Measurements from ENCODE around the gene TNFRSF12A. TPM values are rescaled to one million over a fixed set of nuclear protein-coding genes. Genes with fewer than 3 reads are reported as not detected.

Gene TNFRSF12A
- polyA plus RNA-seq, 3 donors from 2014 or later: 1.2 to 1.4 (median 1.4) TPM

- no peak overlapping the region for H3K27ac Mint-ChIP-seq
- H3K27me3 Mint-ChIP-seq (ENCODE audit: low read depth in 3 of 3): no peaks in the 10 kb centered on the region
- H3K9me3 Mint-ChIP-seq: no peaks in the 10 kb centered on the region
Observed at GRCh38 chr16:2992383-2993081, 27.6 kb upstream of the TNFRSF12A start.

GRCh38 chr16:2996298-2996697, 23.9 kb upstream of the TNFRSF12A start:
- no peak overlapping the region for H3K27ac Mint-ChIP-seq
- no peaks in the 10 kb centered on the region for H3K36me3 Mint-ChIP-seq
- no peak overlapping the region for H3K4me3 Mint-ChIP-seq
- H3K4me1 Mint-ChIP-seq: no peaks in the 10 kb centered on the region
- no peaks in the 10 kb centered on the region for H3K9me3 Mint-ChIP-seq
- DNase-seq: no peak
- no peaks in the 10 kb centered on the region for H3K27me3 Mint-ChIP-seq (ENCODE audit: low read depth in 3 of 3)

More at GRCh38 chr16:2992383-2993081, 27.6 kb upstream of the TNFRSF12A start:
- H3K4me1 Mint-ChIP-seq: no peaks in the 10 kb centered on the region
- DNase-seq: no peak
- no peaks in the 10 kb centered on the region for H3K36me3 Mint-ChIP-seq
- H3K4me3 Mint-ChIP-seq: no peak overlapping the region

GRCh38 chr16:2999929-3000328, 20.2 kb upstream of the TNFRSF12A start:
- Mint-ChIP-seq H3K4me3 (no peak overlapping the region), H3K36me3 (no peaks in the 10 kb centered on the region), H3K27me3 (ENCODE audit: low read depth in 3 of 3) (peaks cover 0 to 7% (median 5%) of the 10 kb centered on the region in 3 donors), H3K4me1 (peaks cover 0 to 7% of the 10 kb centered on the region in 2 donors), H3K9me3 (no peaks in the 10 kb centered on the region), H3K27ac (no peak overlapping the region)
- DNase-seq: no peak

- peak overlapping the region in 1 of 6 donors; percentile 28 for H3K27ac Mint-ChIP-seq
- H3K9me3 Mint-ChIP-seq: no peaks in the 10 kb centered on the region
- peaks cover 0 to 7% of the 10 kb centered on the region in 2 donors for H3K4me1 Mint-ChIP-seq
- H3K27me3 Mint-ChIP-seq (ENCODE audit: low read depth in 3 of 3): peaks cover 0 to 9% (median 5%) of the 10 kb centered on the region in 3 donors
- no peak overlapping the region for H3K4me3 Mint-ChIP-seq
- DNase-seq: no peak
- H3K36me3 Mint-ChIP-seq: no peaks in the 10 kb centered on the region
Observed at GRCh38 chr16:3000540-3000939, 19.6 kb upstream of the TNFRSF12A start.

GRCh38 chr16:3001316-3001715, 18.9 kb upstream of the TNFRSF12A start:
- no peak overlapping the region for H3K4me3 Mint-ChIP-seq
- no peak overlapping the region for H3K27ac Mint-ChIP-seq
- H3K36me3 Mint-ChIP-seq: no peaks in the 10 kb centered on the region
- H3K9me3 Mint-ChIP-seq: no peaks in the 10 kb centered on the region
- DNase-seq: no peak
- peaks cover 0 to 9% of the 10 kb centered on the region in 2 donors for H3K4me1 Mint-ChIP-seq
- H3K27me3 Mint-ChIP-seq (ENCODE audit: low read depth in 3 of 3): peaks cover 0 to 9% (median 5%) of the 10 kb centered on the region in 3 donors

GRCh38 chr16:3003582-3004270, 16.4 kb upstream of the TNFRSF12A start:
- H3K27ac Mint-ChIP-seq: peak overlapping the region in 1 of 6 donors; percentile 68
- peak; percentile 95 to 96 (median 95) for DNase-seq
- peaks cover 5 to 9% (median 7%) of the 10 kb centered on the region in 3 donors for H3K27me3 Mint-ChIP-seq (ENCODE audit: low read depth in 3 of 3)
- H3K36me3 Mint-ChIP-seq: no peaks in the 10 kb centered on the region
- H3K4me1 Mint-ChIP-seq: peaks cover 22 to 31% of the 10 kb centered on the region in 2 donors
- peak overlapping the region; percentile 78 to 83 (median 79) for H3K4me3 Mint-ChIP-seq
- H3K9me3 Mint-ChIP-seq: no peaks in the 10 kb centered on the region

GRCh38 chr16:3004319-3004718, 15.8 kb upstream of the TNFRSF12A start:
- peaks cover 22 to 33% of the 10 kb centered on the region in 2 donors for H3K4me1 Mint-ChIP-seq
- H3K9me3 Mint-ChIP-seq: no peaks in the 10 kb centered on the region
- H3K36me3 Mint-ChIP-seq: no peaks in the 10 kb centered on the region
- H3K27me3 Mint-ChIP-seq (ENCODE audit: low read depth in 3 of 3): peaks cover 5 to 9% (median 7%) of the 10 kb centered on the region in 3 donors
- DNase-seq: no peak
- no peak overlapping the region for H3K27ac Mint-ChIP-seq
- H3K4me3 Mint-ChIP-seq: peak overlapping the region in 2 of 5 donors; percentile 77 to 79

- H3K27ac Mint-ChIP-seq: no peak overlapping the region
- H3K27me3 Mint-ChIP-seq (ENCODE audit: low read depth in 3 of 3): peaks cover 5 to 9% (median 7%) of the 10 kb centered on the region in 3 donors
- no peaks in the 10 kb centered on the region for H3K9me3 Mint-ChIP-seq
- H3K36me3 Mint-ChIP-seq: no peaks in the 10 kb centered on the region
- H3K4me1 Mint-ChIP-seq: peaks cover 22 to 33% of the 10 kb centered on the region in 2 donors
- no peak for DNase-seq
- peak overlapping the region; percentile 59 to 79 (median 62) for H3K4me3 Mint-ChIP-seq
Observed at GRCh38 chr16:3004781-3005284, 15.3 kb upstream of the TNFRSF12A start.

GRCh38 chr16:3007059-3007956, 12.9 kb upstream of the TNFRSF12A start:
- no peak for DNase-seq
- no peaks in the 10 kb centered on the region for H3K9me3 Mint-ChIP-seq

GRCh38 chr16:3007957-3008689, 12.0 kb upstream of the TNFRSF12A start:
- Mint-ChIP-seq H3K36me3 (no peaks in the 10 kb centered on the region), H3K4me1 (peaks cover 22 to 32% of the 10 kb centered on the region in 2 donors), H3K9me3 (no peaks in the 10 kb centered on the region), H3K4me3 (peak overlapping the region; percentile 42 to 64 (median 59)), H3K27me3 (ENCODE audit: low read depth in 3 of 3) (peaks cover 5 to 11% (median 8%) of the 10 kb centered on the region in 3 donors), H3K27ac (no peak overlapping the region)
- DNase-seq: peak in 1 of 3 donors; percentile 16

More at GRCh38 chr16:3007059-3007956, 12.9 kb upstream of the TNFRSF12A start:
- H3K36me3 Mint-ChIP-seq: no peaks in the 10 kb centered on the region
- H3K4me3 Mint-ChIP-seq: peak overlapping the region in 3 of 5 donors; percentile 42 to 63 (median 56)
- H3K27me3 Mint-ChIP-seq (ENCODE audit: low read depth in 3 of 3): peaks cover 5 to 11% (median 9%) of the 10 kb centered on the region in 3 donors
- H3K4me1 Mint-ChIP-seq: peaks cover 22 to 33% of the 10 kb centered on the region in 2 donors
- no peak overlapping the region for H3K27ac Mint-ChIP-seq

- peak overlapping the region in 3 of 5 donors; percentile 42 to 59 (median 54) for H3K4me3 Mint-ChIP-seq
- H3K9me3 Mint-ChIP-seq: no peaks in the 10 kb centered on the region
- DNase-seq: no peak
- peaks cover 3 to 11% (median 8%) of the 10 kb centered on the region in 3 donors for H3K27me3 Mint-ChIP-seq (ENCODE audit: low read depth in 3 of 3)
- H3K4me1 Mint-ChIP-seq: peaks cover 22 to 31% of the 10 kb centered on the region in 2 donors
- H3K36me3 Mint-ChIP-seq: no peaks in the 10 kb centered on the region
- no peak overlapping the region for H3K27ac Mint-ChIP-seq
Observed at GRCh38 chr16:3008690-3009037, 11.5 kb upstream of the TNFRSF12A start.

- Mint-ChIP-seq H3K4me1 (peaks cover 22 to 28% of the 10 kb centered on the region in 2 donors), H3K27ac (no peak overlapping the region), H3K36me3 (no peaks in the 10 kb centered on the region), H3K9me3 (no peaks in the 10 kb centered on the region), H3K4me3 (no peak overlapping the region), H3K27me3 (ENCODE audit: low read depth in 3 of 3) (peaks cover 0 to 11% (median 8%) of the 10 kb centered on the region in 3 donors)
- no peak for DNase-seq
Observed at GRCh38 chr16:3009568-3010390, 10.4 kb upstream of the TNFRSF12A start.
